HCT116 (cell line): ENCODE measurements around the gene GNAS. TPM values are rescaled to one million over a fixed set of nuclear protein-coding genes. Genes with fewer than 3 reads are reported as not detected.

Experiments
- ATAC-seq: fragments of 200-7000 bp; cut with Tn5 transposase; 2 replicates; pipeline ENCODE4 v1.9.1; 2020; ENCODE audit warnings: mild to moderate bottlenecking, moderate library complexity
- BruUV-seq: library from RNA; stranded (reverse); fragments of 400-500 nt; replicated peaks from 2 replicates; lab custom pipeline; 2021; lab: Mats Ljungman, UMichigan
- CTCF ChIA-PET: fragments of 300-600 bp; sonication (Branson Sonifier 250); formaldehyde crosslinking; loops from one replicate; lab custom pipeline; 2021; ENCODE audit warnings: antibody characterized with exemption; lab: Charles Lee
- POLR2A ChIA-PET: fragments of 300-600, 350-600 bp; sonication (Branson Sonifier 250); formaldehyde crosslinking; loops from one replicate; lab custom pipeline; 2021; ENCODE audit warnings: antibody characterized with exemption; lab: Charles Lee
- RAD21 ChIA-PET, 2 experiments: fragments of 300-600 bp; sonication (Branson Sonifier 250); formaldehyde crosslinking; loops; one replicate each; lab custom pipeline; 2023; ENCODE audit warnings: low total read pairs in 2 of 2; ENCODE audit not compliant: uncharacterized antibody in 2 of 2, unreplicated experiment in 2 of 2, low non-redundant PET in 1 of 2; lab: Charles Lee
- DNase-seq: peaks from one replicate; pipeline ENCODE4 v3.0.0-alpha.2; 2010; ENCODE audit warnings: low read depth, low spot score
- H2AFZ ChIP-seq: fragments of 200-600 bp; shearing (Covaris generic), sonication (generic); 2 replicates; pipeline ENCODE4 v1.6.1; 2017; ENCODE audit warnings: low read depth, mixed run types, mixed read lengths, antibody characterized with exemption, low read length; ENCODE audit not compliant: poor library complexity, severe bottlenecking
- H3K27ac ChIP-seq: 2 replicates; pipeline ENCODE4 v1.5.1; 2012; ENCODE audit warnings: low read depth, low read length
- H3K27me3 ChIP-seq: fragments of 200-600 bp; sonication (generic); 2 replicates; pipeline ENCODE4 v1.6.1; 2016; ENCODE audit warnings: mixed run types, low read length, mixed read lengths; ENCODE audit not compliant: insufficient read depth
- H3K36me3 ChIP-seq, 2 experiments: fragments of 200-500 bp in 1 of 2; fragments of 200-600 bp in 1 of 2; sonication (Bioruptor generic) in 1 of 2; sonication (generic) in 1 of 2; 2 replicates each; pipeline versions ENCODE4 v1.5.1 to v1.6.1; 2014 to 2016; ENCODE audit warnings: low read length in 2 of 2, inconsistent platforms in 1 of 2, mixed read lengths in 1 of 2, mixed run types in 1 of 2; ENCODE audit not compliant: insufficient read depth in 2 of 2, control insufficient read depth in 1 of 2
- H3K4me1 ChIP-seq, 2 experiments: fragments of 200-600 bp in 1 of 2; sonication (generic) in 1 of 2; 2 replicates each; pipeline versions ENCODE4 v1.5.1 to v1.6.1; 2012 to 2017; ENCODE audit warnings: low read length in 2 of 2, inconsistent platforms in 1 of 2, mild to moderate bottlenecking in 1 of 2, mixed read lengths in 1 of 2, mixed run types in 1 of 2, moderate library complexity in 1 of 2; ENCODE audit not compliant: insufficient read depth in 2 of 2, control insufficient read depth in 1 of 2
- H3K4me2 ChIP-seq: fragments of 200-600 bp; sonication (generic); 2 replicates; pipeline ENCODE4 v1.6.1; 2017; ENCODE audit warnings: mixed run types, low read length, mixed read lengths
- H3K4me3 ChIP-seq, 2 experiments: fragments of 200-600 bp in 1 of 2; sonication (generic) in 1 of 2; replicated peaks in 1 of 2; 2 replicates each; pipeline ENCODE4 v1.5.1; 2011 to 2016; ENCODE audit warnings: low read length in 2 of 2, control low read depth in 1 of 2, low read depth in 1 of 2, mild to moderate bottlenecking in 1 of 2, mixed read lengths in 1 of 2, mixed run types in 1 of 2
- H3K79me2 ChIP-seq: fragments of 200-600 bp; sonication (generic); 2 replicates; pipeline ENCODE4 v1.6.1; 2017; ENCODE audit warnings: mild to moderate bottlenecking, mixed run types, low read length, moderate library complexity, mixed read lengths; ENCODE audit not compliant: insufficient read depth
- H3K9ac ChIP-seq: fragments of 200-600 bp; sonication (generic); 2 replicates; pipeline ENCODE4 v1.6.1; 2016; ENCODE audit warnings: low read length, mixed read lengths
- H3K9me2 ChIP-seq: fragments of 200-600 bp; sonication (generic), shearing (Covaris generic); 2 replicates; pipeline ENCODE4 v1.6.1; 2017; ENCODE audit warnings: mixed run types, mild to moderate bottlenecking, moderate library complexity; ENCODE audit not compliant: insufficient read depth
- H3K9me3 ChIP-seq, 2 experiments: fragments of 200-500 bp in 1 of 2; fragments of 200-600 bp in 1 of 2; sonication (Bioruptor generic) in 1 of 2; sonication (generic) in 1 of 2; 2 replicates each; pipeline ENCODE4 v1.6.1; 2014 to 2017; ENCODE audit warnings: low read length in 2 of 2, mixed read lengths in 2 of 2, inconsistent platforms in 1 of 2, low read depth in 1 of 2, mild to moderate bottlenecking in 1 of 2, mixed run types in 1 of 2, moderate library complexity in 1 of 2; ENCODE audit not compliant: control insufficient read depth in 1 of 2, insufficient read depth in 1 of 2
- H4K20me1 ChIP-seq: fragments of 200-600 bp; sonication (generic), shearing (Covaris generic); 2 replicates; pipeline ENCODE4 v1.6.1; 2017; ENCODE audit warnings: mixed run types, mild to moderate bottlenecking, moderate library complexity; ENCODE audit not compliant: insufficient read depth
- CBX3 ChIP-seq: IDR thresholded peaks from 2 replicates; pipeline ENCODE4 v1.6.1; 2012; ENCODE audit warnings: low read depth
- FOSL1 ChIP-seq: IDR thresholded peaks from 2 replicates; pipeline ENCODE4 v1.6.1; 2012; ENCODE audit warnings: low read depth
- ZBTB33 ChIP-seq: IDR thresholded peaks from 2 replicates; pipeline ENCODE4 v1.6.1; 2011; ENCODE audit warnings: mild to moderate bottlenecking, low read length, moderate library complexity; ENCODE audit not compliant: insufficient replicate concordance; ENCODE audit errors: extremely low read depth
- intact Hi-C: fragments of 100-400 bp; cut with micrococcal nuclease; formaldehyde crosslinking; loops from 2 replicates; pipeline ENCODE4 v1.10.0; 2022
- total RNA-seq: library from RNA; stranded (reverse); gene quantifications from one replicate; pipeline ENCODE4 v1.2.1, GENCODE V29; 2021; ENCODE audit not compliant: unreplicated experiment
- TF ChIP-seq, protein P1 (sequence below): IDR thresholded peaks from 2 replicates; pipeline ENCODE4 v1.6.1; 2012; ENCODE audit warnings: low read depth

GNAS gene
- total RNA-seq, 1 experiment from 2014 or later = 699 TPM

DNA sequence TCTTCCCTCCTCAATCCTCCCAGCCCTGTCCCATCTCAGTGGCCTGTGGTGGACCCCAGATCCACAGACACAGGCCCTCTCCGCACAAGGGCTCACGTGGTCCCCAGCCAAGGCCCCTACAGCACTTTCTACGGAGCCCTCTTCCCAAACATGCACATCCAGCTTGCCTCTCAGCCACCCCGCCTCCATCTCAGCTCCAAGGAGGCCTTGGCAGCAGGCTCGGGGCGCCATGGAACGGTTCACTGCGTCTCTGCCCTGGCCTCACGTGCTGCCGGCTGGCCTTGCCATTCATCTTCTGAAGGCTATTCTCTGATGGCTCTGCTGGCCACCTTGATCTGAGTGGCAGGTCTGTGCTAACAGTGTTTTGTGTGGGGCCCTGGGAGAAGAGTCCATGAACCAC lies 34.8 kb upstream of the GNAS start:
- H3K9me2 ChIP-seq = no peaks in the 10 kb centered on the region
- DNase-seq (no peak), ATAC-seq (no peak)
- H3K4me1 ChIP-seq = no peaks in the 10 kb centered on the region
- H3K4me3 ChIP-seq = no peak overlapping the region
- no peak overlapping the region for H3K27ac ChIP-seq
- no peak overlapping the region for H3K9ac ChIP-seq
- TF ChIP-seq, protein P1, sequence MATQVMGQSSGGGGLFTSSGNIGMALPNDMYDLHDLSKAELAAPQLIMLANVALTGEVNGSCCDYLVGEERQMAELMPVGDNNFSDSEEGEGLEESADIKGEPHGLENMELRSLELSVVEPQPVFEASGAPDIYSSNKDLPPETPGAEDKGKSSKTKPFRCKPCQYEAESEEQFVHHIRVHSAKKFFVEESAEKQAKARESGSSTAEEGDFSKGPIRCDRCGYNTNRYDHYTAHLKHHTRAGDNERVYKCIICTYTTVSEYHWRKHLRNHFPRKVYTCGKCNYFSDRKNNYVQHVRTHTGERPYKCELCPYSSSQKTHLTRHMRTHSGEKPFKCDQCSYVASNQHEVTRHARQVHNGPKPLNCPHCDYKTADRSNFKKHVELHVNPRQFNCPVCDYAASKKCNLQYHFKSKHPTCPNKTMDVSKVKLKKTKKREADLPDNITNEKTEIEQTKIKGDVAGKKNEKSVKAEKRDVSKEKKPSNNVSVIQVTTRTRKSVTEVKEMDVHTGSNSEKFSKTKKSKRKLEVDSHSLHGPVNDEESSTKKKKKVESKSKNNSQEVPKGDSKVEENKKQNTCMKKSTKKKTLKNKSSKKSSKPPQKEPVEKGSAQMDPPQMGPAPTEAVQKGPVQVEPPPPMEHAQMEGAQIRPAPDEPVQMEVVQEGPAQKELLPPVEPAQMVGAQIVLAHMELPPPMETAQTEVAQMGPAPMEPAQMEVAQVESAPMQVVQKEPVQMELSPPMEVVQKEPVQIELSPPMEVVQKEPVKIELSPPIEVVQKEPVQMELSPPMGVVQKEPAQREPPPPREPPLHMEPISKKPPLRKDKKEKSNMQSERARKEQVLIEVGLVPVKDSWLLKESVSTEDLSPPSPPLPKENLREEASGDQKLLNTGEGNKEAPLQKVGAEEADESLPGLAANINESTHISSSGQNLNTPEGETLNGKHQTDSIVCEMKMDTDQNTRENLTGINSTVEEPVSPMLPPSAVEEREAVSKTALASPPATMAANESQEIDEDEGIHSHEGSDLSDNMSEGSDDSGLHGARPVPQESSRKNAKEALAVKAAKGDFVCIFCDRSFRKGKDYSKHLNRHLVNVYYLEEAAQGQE = no peak
- no TSS peak for BruUV-seq
- H3K27me3 ChIP-seq = no peaks in the 10 kb centered on the region
- no peak overlapping the region for H2AFZ ChIP-seq
- RAD21 ChIA-PET = no interaction called here
- H3K9me3 ChIP-seq = no peaks in the 10 kb centered on the region
- no peaks in the 10 kb centered on the region for H3K79me2 ChIP-seq
- H4K20me1 ChIP-seq = no peaks in the 10 kb centered on the region
- no peak overlapping the region for H3K4me2 ChIP-seq
- intact Hi-C loops = no loop called here
- CTCF ChIA-PET = no interaction called here
- H3K36me3 ChIP-seq = no peaks in the 10 kb centered on the region
- POLR2A ChIA-PET = no interaction called here

DNA sequence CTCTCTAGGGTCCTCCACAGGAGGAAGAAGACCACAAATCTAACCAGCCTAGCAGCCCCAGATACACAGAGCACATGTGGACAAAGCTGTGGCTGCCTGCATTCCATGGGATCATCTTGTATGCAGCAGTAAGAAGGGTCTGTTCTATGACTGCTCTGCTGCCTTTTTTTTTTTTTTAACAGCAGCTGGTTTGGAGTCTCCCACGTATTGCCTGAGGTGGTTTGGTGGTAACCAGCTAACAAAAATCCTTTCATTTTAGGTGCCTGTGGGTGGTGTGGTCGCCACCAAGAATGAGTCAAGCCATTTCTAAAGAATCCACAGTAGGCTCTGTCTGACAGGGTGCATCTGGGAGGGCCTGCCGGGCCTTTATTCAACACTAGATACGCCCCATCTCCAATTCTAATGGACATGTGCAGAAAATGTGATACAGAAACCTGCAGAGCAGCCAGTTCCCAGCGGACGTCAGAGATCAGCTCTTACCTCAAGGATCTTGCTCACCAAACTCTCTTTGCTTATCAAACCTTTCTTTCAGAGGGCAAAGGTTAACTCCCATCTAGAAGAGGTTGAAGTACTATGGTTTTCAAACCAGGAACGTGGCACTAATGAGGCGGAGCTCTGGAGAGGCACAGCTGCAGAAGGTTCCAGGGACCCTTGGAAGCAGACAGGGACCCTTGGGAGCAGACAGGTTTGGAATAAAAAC lies 33.8 kb upstream of the GNAS start:
- H3K4me1 ChIP-seq = no peaks in the 10 kb centered on the region
- no peak for DNase-seq
- ChIA-PET POLR2A (no interaction called here), RAD21 (no interaction called here), CTCF (no interaction called here)
- H3K9me2 ChIP-seq = no peaks in the 10 kb centered on the region
- H3K9ac ChIP-seq = no peak overlapping the region
- H3K79me2 ChIP-seq = no peaks in the 10 kb centered on the region
- BruUV-seq = no TSS peak
- no peaks in the 10 kb centered on the region for H3K9me3 ChIP-seq
- H3K36me3 ChIP-seq = no peaks in the 10 kb centered on the region
- no peak overlapping the region for H3K4me2 ChIP-seq
- intact Hi-C loops = no loop called here
- TF ChIP-seq CBX3 (no peak), FOSL1 (no peak), ZBTB33 (no peak)
- TF ChIP-seq, all 23 proteins: peak for 0
- H3K27me3 ChIP-seq = no peaks in the 10 kb centered on the region
- H3K4me3 ChIP-seq = no peak overlapping the region
- no peak; the same call in 1 of the 2 replicates for ATAC-seq
- no peak overlapping the region for H2AFZ ChIP-seq
- no peaks in the 10 kb centered on the region for H4K20me1 ChIP-seq
- no peak overlapping the region for H3K27ac ChIP-seq
